K562 (cell line): ENCODE data around the gene BEST4. TPM values are rescaled to one million over a fixed set of nuclear protein-coding genes. Genes with fewer than 3 reads are reported as not detected.

Experiments used
- CTCFL ChIP-seq: IDR thresholded peaks from 2 replicates; pipeline ENCODE4 v1.6.1; 2011; ENCODE audit warnings: borderline replicate concordance, low read depth, mild to moderate bottlenecking, moderate library complexity, low read length; ENCODE audit not compliant: insufficient read depth, poor library complexity, severe bottlenecking
- HNRNPK ChIP-seq: fragments of 200-400 bp; formaldehyde crosslinking; IDR thresholded peaks from one replicate; pipeline ENCODE4 v1.6.1; 2018; ENCODE audit warnings: mild to moderate bottlenecking, low read depth, low read length; ENCODE audit not compliant: poor library complexity, severe bottlenecking
- MAFK ChIP-seq: IDR thresholded peaks from 2 replicates; pipeline ENCODE4 v1.6.1; 2011; ENCODE audit warnings: low read length, improper control_type of control experiment
- MGA ChIP-seq: fragments of 450-650 bp; IDR thresholded peaks from 2 replicates; pipeline ENCODE4 v1.6.1; 2016; ENCODE audit warnings: mild to moderate bottlenecking, moderate library complexity
- SAFB ChIP-seq: fragments of 200-400 bp; formaldehyde crosslinking; IDR thresholded peaks from 2 replicates; pipeline ENCODE4 v1.6.1; 2017; ENCODE audit warnings: low read depth, low read length, borderline replicate concordance
- SMAD3 ChIP-seq: fragments of 450-650 bp; formaldehyde crosslinking; conservative IDR thresholded peaks from 2 replicates; pipeline ENCODE4 v1.4.0; 2020; ENCODE audit warnings: mild to moderate bottlenecking
- SMAD4 ChIP-seq: fragments of 250-450 bp; sonication (Bioruptor Pico); conservative IDR thresholded peaks from 2 replicates; pipeline ENCODE4 v1.8.0; 2021; ENCODE audit warnings: inconsistent platforms, mild to moderate bottlenecking, moderate library complexity
- SMC3 ChIP-seq: conservative IDR thresholded peaks from 2 replicates; pipeline ENCODE4 v1.6.1; 2011; ENCODE audit warnings: low read depth, low read length, improper control_type of control experiment; ENCODE audit not compliant: insufficient read depth
- XRCC4 ChIP-seq: IDR thresholded peaks from one replicate; pipeline ENCODE4 v1.6.1; 2011; ENCODE audit not compliant: insufficient read depth, insufficient read length; ENCODE audit errors: extremely low read depth
- polyA plus RNA-seq, 8 experiments: library from polyadenylated mRNA; depleted of rRNA in 4 of 8; stranded (reverse) in 5 of 8; unstranded in 3 of 8; fragments of >200 nt; fragmentation: Nextera tagmentation in 2 of 8; fragmentation: Illumina TruSeq in 1 of 8; extraction: Ambion mirVana in 2 of 8; extraction: Trizol in 1 of 8; gene quantifications; 2 replicates each; pipeline versions ENCODE4 v1.2.1 to v1.2.3, GENCODE V29; 2011 to 2014; ENCODE audit warnings: inconsistent platforms in 1 of 8, missing spikeins in 1 of 8
- total RNA-seq, 7 experiments: library from RNA; depleted of rRNA in 6 of 7; stranded (reverse); fragments of >200 nt in 6 of 7; fragmentation: Illumina TruSeq in 2 of 7; extraction: Trizol in 2 of 7; gene quantifications; 2 replicates each; pipeline versions ENCODE4 v1.2.1 to v1.2.3, GENCODE V29; 2011 to 2021; ENCODE audit warnings: low replicate concordance in 1 of 7
- TF ChIP-seq, protein P1 (sequence below): fragments of 250-450 bp; sonication (Bioruptor Pico); IDR thresholded peaks from 2 replicates; pipeline ENCODE4 v1.8.0; 2022; ENCODE audit warnings: inconsistent platforms

BEST4 gene
- total and polyA plus RNA-seq, 9 of the 15 experiments (the other 6 are each of a cell fraction or from before 2014, with no cell fraction given): 0.07 to 0.11 TPM; not detected in 7

DNA sequence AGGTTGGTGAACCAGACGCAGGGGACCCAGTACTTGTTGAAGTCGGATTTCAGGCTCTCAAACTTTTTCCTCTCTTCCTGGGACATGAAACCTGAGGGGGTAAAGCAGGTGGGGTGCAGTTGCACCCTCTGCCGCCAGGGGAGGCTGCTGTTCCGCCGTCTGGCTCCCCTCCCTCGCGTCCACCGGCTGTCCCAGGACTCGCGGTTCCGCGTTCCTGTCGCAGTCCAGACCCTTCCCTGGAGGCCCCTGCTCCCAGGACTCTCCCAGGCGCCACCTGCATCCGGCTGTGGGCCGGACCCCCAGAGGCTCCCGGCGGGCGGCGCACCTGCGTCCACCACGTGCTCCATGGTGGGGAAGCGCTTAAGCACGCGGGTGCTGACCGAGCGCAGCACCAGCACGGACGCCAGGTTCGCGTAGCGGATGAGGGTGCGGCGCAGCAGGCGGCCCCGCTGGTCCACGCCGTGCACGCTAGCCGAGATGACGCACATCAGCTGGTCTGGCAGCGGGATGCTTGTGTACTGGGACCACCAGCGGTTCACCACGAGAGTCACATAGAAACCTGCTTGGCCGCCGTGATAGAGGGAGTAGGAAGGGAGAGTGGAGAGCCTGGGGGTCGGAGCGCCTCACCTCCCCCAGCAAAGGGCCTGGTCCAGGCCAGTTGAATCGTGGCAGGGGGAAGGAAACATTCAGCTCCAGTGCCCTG lies 1.7 kb downstream of the BEST4 start (continued):
- peak; percentile 44; the same call in 1 of the 2 replicates for TF ChIP-seq MGA
- TF ChIP-seq, protein P1, sequence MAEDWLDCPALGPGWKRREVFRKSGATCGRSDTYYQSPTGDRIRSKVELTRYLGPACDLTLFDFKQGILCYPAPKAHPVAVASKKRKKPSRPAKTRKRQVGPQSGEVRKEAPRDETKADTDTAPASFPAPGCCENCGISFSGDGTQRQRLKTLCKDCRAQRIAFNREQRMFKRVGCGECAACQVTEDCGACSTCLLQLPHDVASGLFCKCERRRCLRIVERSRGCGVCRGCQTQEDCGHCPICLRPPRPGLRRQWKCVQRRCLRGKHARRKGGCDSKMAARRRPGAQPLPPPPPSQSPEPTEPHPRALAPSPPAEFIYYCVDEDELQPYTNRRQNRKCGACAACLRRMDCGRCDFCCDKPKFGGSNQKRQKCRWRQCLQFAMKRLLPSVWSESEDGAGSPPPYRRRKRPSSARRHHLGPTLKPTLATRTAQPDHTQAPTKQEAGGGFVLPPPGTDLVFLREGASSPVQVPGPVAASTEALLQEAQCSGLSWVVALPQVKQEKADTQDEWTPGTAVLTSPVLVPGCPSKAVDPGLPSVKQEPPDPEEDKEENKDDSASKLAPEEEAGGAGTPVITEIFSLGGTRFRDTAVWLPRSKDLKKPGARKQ (CRISPR knock-in tag): peak; percentile 98
- TF ChIP-seq HNRNPK: no peak
- TF ChIP-seq SAFB: no peak
- no peak for TF ChIP-seq CTCFL
- no peak; the same call in none of the 2 replicates for TF ChIP-seq SMAD4 (CRISPR knock-in tag)
- no peak for TF ChIP-seq SMAD3 (CRISPR knock-in tag)
- TF ChIP-seq SMC3: peak; percentile 87
- TF ChIP-seq MAFK: no peak
- TF ChIP-seq XRCC4: no peak
